ENCODE data around the gene MAL. TPM values are rescaled to one million over a fixed set of nuclear protein-coding genes. Genes with fewer than 3 reads are reported as not detected.

The MAL gene
- total RNA-seq, 2 donors from 2014 or later, result not detected

- Histone ChIP-seq H3K4me1 (ENCODE audit: control insufficient read depth in 1 of 2, low read depth in 2 of 2) (peaks cover 4 to 9% of the 10 kb centered on the region in 2 donors), H3K27me3 (replicated peaks; ENCODE audit: insufficient read depth) (no peaks in the 10 kb centered on the region), H3K27ac (no peak overlapping the region), H3K36me3 (no peaks in the 10 kb centered on the region), H3K4me3 (no peak overlapping the region), H3K9me3 (no peaks in the 10 kb centered on the region)
- ATAC-seq (ENCODE audit: insufficient number of reproducible peaks, low FRiP score, low read depth) (no peak), DNase-seq (ENCODE audit: low spot score) (no peak)
- TF ChIP-seq CTCF (IDR thresholded peaks at IDR 0.05), result no peak
Measured at GRCh38 chr2:95077530-95077825, 52.0 kb downstream of the MAL start.

DNA sequence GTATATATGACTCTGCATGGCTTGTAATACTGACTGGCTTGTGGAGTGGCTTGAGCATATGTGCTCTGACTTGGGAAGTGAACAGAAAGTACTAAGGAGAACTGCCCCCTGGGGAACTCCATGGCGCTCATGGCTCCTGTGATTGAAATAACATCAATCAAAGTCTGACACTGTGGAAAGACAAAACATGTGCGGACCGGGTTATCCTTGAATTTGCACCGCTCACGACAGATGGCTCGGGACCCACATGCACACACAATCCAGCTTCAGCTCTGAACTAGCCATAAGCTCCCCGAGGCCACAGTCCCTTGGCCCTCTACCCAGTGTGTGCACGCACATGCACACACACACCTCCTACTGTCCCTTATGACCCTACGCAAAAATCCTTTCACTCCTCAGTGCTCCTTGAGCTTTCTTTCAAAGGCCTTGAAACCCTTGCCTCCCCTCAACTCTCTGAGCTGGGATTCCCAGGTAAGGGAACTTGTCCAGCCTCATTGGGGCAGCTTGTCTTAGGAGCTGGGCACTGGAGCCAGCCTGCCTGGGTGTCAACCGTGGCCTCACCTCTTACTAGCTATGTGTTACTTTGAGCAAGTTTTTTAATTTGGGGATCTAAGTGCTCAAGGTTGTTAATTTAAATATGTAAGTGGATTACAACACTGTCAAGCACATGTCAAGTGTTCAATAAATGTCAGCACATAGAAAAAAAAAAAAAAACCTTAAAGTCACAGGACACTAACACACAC is 52.5 kb downstream of the MAL start:
- DNase-seq (ENCODE audit: low spot score) (no peak), ATAC-seq (ENCODE audit: insufficient number of reproducible peaks, low FRiP score, low read depth) (no peak)
- Histone ChIP-seq H3K4me1 (ENCODE audit: control insufficient read depth in 1 of 2, low read depth in 2 of 2) (peaks cover 4 to 9% of the 10 kb centered on the region in 2 donors), H3K4me3 (no peak overlapping the region), H3K27ac (no peak overlapping the region), H3K9me3 (no peaks in the 10 kb centered on the region), H3K36me3 (no peaks in the 10 kb centered on the region), H3K27me3 (replicated peaks; ENCODE audit: insufficient read depth) (no peaks in the 10 kb centered on the region)
- no peak for TF ChIP-seq CTCF (IDR thresholded peaks at IDR 0.05)

- no peaks in the 10 kb centered on the region for H3K36me3 ChIP-seq
- no peaks in the 10 kb centered on the region for H3K9me3 ChIP-seq
- no peak for TF ChIP-seq CTCF (IDR thresholded peaks at IDR 0.05)
- H3K4me3 ChIP-seq, result no peak overlapping the region
- no peak overlapping the region for H3K27ac ChIP-seq
- ATAC-seq (ENCODE audit: insufficient number of reproducible peaks, low FRiP score, low read depth) (no peak), DNase-seq (ENCODE audit: low spot score) (no peak)
- H3K4me1 ChIP-seq (ENCODE audit: control insufficient read depth in 1 of 2, low read depth in 2 of 2), result peaks cover 4 to 9% of the 10 kb centered on the region in 2 donors
- H3K27me3 ChIP-seq (replicated peaks; ENCODE audit: insufficient read depth), result no peaks in the 10 kb centered on the region
Measured at GRCh38 chr2:95079199-95079683, 53.7 kb downstream of the MAL start.

- ATAC-seq (ENCODE audit: insufficient number of reproducible peaks, low FRiP score, low read depth) (no peak), DNase-seq (ENCODE audit: low spot score) (no peak)
- Histone ChIP-seq H3K9me3 (no peaks in the 10 kb centered on the region), H3K4me1 (ENCODE audit: control insufficient read depth in 1 of 2, low read depth in 2 of 2) (no peaks in the 10 kb centered on the region), H3K4me3 (no peak overlapping the region), H3K27ac (no peak overlapping the region), H3K27me3 (replicated peaks; ENCODE audit: insufficient read depth) (no peaks in the 10 kb centered on the region), H3K36me3 (peaks cover 27% of the 10 kb centered on the region)
- TF ChIP-seq CTCF (IDR thresholded peaks at IDR 0.05), result no peak
Measured at GRCh38 chr2:95082477-95082876, 57.0 kb downstream of the MAL start.

GRCh38 chr2:95086017-95086416 is 60.5 kb downstream of the MAL start:
- Histone ChIP-seq H3K27me3 (replicated peaks; ENCODE audit: insufficient read depth) (no peaks in the 10 kb centered on the region), H3K36me3 (peaks cover 42% of the 10 kb centered on the region), H3K4me1 (ENCODE audit: control insufficient read depth in 1 of 2, low read depth in 2 of 2) (no peaks in the 10 kb centered on the region), H3K4me3 (no peak overlapping the region), H3K27ac (no peak overlapping the region), H3K9me3 (no peaks in the 10 kb centered on the region)
- ATAC-seq (ENCODE audit: insufficient number of reproducible peaks, low FRiP score, low read depth) (no peak), DNase-seq (ENCODE audit: low spot score) (no peak)
- TF ChIP-seq CTCF (IDR thresholded peaks at IDR 0.05), result no peak

Measured in thoracic aorta (tissue), 2 donors.